Measurements from ENCODE around the gene R3HDM4.
"Not testable (repeated sequence)": the region's sequence is repeated elsewhere in the genome, so short reads cannot be mapped to it uniquely, and the experiment has no call there.

Gene R3HDM4

GRCh38 chr19:913080-913748 is at the start of gene R3HDM4:
R3HDM4 (minus strand) TSS chr19:913219; CDS start chr19:913157, 62 bp downstream.
- DNase-seq (ENCODE audit: low read depth in 2 of 2): peak; percentile 71 to 72

- no peak for DNase-seq (ENCODE audit: low read depth in 2 of 2)
Measured at GRCh38 chr19:961866-962620, 49.0 kb upstream of the R3HDM4 start.

GRCh38 chr19:960601-960938 is 47.6 kb upstream of the R3HDM4 start:
- no peak for DNase-seq (ENCODE audit: low read depth in 2 of 2)

GRCh38 chr19:960020-960419 is 47.0 kb upstream of the R3HDM4 start:
- DNase-seq (ENCODE audit: low read depth in 2 of 2): no peak

GRCh38 chr19:958967-959855 is 46.2 kb upstream of the R3HDM4 start:
- no peak for DNase-seq (ENCODE audit: low read depth in 2 of 2)

GRCh38 chr19:957578-957977 is 44.6 kb upstream of the R3HDM4 start:
- not testable (repeated sequence) for DNase-seq (ENCODE audit: low read depth in 2 of 2)

GRCh38 chr19:956766-957440 is 43.9 kb upstream of the R3HDM4 start:
- no peak for DNase-seq (ENCODE audit: low read depth in 2 of 2)

GRCh38 chr19:955803-956765 is 43.1 kb upstream of the R3HDM4 start:
- no peak for DNase-seq (ENCODE audit: low read depth in 2 of 2)

GRCh38 chr19:954672-955494 is 41.9 kb upstream of the R3HDM4 start:
- DNase-seq (ENCODE audit: low read depth in 2 of 2): no peak

- no peak for DNase-seq (ENCODE audit: low read depth in 2 of 2)
Measured at GRCh38 chr19:954272-954671, 41.3 kb upstream of the R3HDM4 start.

- DNase-seq (ENCODE audit: low read depth in 2 of 2): no peak
Measured at GRCh38 chr19:953445-954271, 40.6 kb upstream of the R3HDM4 start.

GRCh38 chr19:952680-953444 is 39.8 kb upstream of the R3HDM4 start:
- DNase-seq (ENCODE audit: low read depth in 2 of 2): no peak

- no peak for DNase-seq (ENCODE audit: low read depth in 2 of 2)
Measured at GRCh38 chr19:952049-952679, 39.1 kb upstream of the R3HDM4 start.

- DNase-seq (ENCODE audit: low read depth in 2 of 2): no peak
Measured at GRCh38 chr19:950352-951066, 37.5 kb upstream of the R3HDM4 start.

GRCh38 chr19:948842-949496 is 36.0 kb upstream of the R3HDM4 start:
- DNase-seq (ENCODE audit: low read depth in 2 of 2): no peak

GRCh38 chr19:947707-948539 is 34.9 kb upstream of the R3HDM4 start:
- no peak for DNase-seq (ENCODE audit: low read depth in 2 of 2)

All from stimulated activated CD8-positive, alpha-beta memory T cell treated with anti-CD3 and anti-CD28 coated beads, Interleukin-2, amount 100 ng/mL, for 1 hour (primary cell).